Brain microvascular endothelial cell (primary cell): ENCODE measurements around the gene DDAH1.

Experiments used
- DNase-seq: peaks from one replicate; pipeline ENCODE4 v3.0.0-alpha.2; 2020
- H3K27ac ChIP-seq: fragments of 250-450 bp; sonication (Bioruptor Pico); 2 replicates; pipeline ENCODE4 v1.5.1; 2020; ENCODE audit warnings: mild to moderate bottlenecking, moderate library complexity
- H3K27me3 ChIP-seq: fragments of 250-450 bp; sonication (Bioruptor Pico); replicated peaks from 2 replicates; pipeline ENCODE4 v1.5.1; 2020; ENCODE audit warnings: mild to moderate bottlenecking
- H3K36me3 ChIP-seq: fragments of 250-450 bp; sonication (Bioruptor Pico); replicated peaks from 2 replicates; pipeline ENCODE4 v1.5.1; 2020; ENCODE audit warnings: mild to moderate bottlenecking
- H3K4me3 ChIP-seq: 2 replicates; pipeline ENCODE4 v1.5.1; 2011; ENCODE audit warnings: low read depth, mild to moderate bottlenecking, control low read depth, low read length, moderate library complexity
- in situ Hi-C: cut with HindIII; loops from 2 replicates; pipeline ENCODE4 v1.10.0; 2017; ENCODE audit warnings: low sequenced_read_pairs, low pct_ligation_motif_present
- TF ChIP-seq, protein P1 (sequence below): IDR thresholded peaks from 2 replicates; pipeline ENCODE4 v1.5.1; 2011; ENCODE audit warnings: low read depth, mild to moderate bottlenecking, moderate library complexity, low read length, control low read depth, inconsistent platforms; ENCODE audit errors: missing control alignments

The DDAH1 gene

DNA sequence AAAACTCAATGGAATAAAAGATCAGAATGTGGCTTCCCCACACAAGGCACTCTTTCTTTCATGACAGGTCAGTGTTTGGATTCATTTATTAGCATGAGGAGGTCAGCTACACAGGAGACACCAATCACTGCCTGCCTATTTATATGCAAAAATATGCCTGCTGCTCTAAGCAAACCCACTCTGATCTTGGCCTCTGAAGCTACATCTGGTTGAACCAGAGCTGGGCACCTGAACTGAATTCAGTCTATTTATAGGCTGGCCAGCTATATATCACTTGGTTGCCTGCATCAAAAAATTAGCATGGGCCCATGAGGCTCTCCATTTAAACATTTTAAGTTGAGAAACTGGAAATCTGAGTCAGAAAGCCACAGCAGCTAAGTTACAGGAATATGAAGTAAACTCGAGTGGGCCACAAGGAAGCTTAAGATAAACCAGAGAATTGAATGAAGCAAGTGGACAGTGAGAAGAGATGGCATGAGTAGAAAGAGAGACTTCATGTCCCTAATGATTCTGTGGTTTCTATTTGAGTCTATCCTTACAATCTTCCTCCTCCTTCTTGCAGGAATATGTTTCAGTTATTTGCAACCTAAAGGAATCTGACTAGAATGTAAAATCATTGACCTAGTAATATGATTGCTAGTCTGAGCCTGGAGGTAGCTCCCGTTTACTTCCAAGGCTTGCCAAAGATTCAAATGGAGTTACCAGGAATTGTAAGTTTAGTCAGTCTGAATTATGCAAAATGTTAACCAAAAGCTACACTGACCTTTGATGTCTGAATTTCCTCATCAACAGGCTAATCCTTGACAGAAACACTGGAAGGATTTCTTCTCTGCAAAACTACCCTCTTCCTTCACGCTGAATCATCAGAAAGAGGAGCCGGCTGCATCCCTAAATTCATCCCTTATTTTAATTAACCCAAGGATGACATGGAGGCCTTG, 17.7 kb downstream of the DDAH1 start:
- peaks cover 4% of the 10 kb centered on the region for H3K36me3 ChIP-seq
- TF ChIP-seq, protein P1, sequence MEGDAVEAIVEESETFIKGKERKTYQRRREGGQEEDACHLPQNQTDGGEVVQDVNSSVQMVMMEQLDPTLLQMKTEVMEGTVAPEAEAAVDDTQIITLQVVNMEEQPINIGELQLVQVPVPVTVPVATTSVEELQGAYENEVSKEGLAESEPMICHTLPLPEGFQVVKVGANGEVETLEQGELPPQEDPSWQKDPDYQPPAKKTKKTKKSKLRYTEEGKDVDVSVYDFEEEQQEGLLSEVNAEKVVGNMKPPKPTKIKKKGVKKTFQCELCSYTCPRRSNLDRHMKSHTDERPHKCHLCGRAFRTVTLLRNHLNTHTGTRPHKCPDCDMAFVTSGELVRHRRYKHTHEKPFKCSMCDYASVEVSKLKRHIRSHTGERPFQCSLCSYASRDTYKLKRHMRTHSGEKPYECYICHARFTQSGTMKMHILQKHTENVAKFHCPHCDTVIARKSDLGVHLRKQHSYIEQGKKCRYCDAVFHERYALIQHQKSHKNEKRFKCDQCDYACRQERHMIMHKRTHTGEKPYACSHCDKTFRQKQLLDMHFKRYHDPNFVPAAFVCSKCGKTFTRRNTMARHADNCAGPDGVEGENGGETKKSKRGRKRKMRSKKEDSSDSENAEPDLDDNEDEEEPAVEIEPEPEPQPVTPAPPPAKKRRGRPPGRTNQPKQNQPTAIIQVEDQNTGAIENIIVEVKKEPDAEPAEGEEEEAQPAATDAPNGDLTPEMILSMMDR, result no peak
- no peaks in the 10 kb centered on the region for H3K27me3 ChIP-seq
- in situ Hi-C loops, result no loop called here
- H3K4me3 ChIP-seq, result no peak overlapping the region
- no peak for DNase-seq
- no peak overlapping the region for H3K27ac ChIP-seq

DNA sequence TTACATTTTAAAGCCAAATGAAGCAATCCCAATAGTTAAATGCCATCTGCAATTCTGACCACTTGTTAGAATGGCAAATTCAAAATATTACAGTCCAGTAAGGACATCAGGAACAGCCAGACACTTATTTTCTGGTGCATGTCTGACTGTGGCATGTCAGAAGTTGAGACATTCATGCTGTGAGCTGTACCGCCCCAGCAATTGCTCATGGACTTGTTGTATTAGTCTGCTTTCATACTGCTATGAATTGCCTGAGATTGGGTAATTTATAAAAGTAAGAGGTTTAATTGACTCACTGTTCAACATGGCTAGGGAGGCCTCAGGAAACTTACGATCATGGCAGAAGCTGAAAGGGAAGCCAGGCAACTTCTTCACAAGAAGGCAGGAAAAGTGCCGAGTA, 19.1 kb downstream of the DDAH1 start:
- Histone ChIP-seq H3K4me3 (no peak overlapping the region), H3K36me3 (peaks cover 4% of the 10 kb centered on the region), H3K27me3 (no peaks in the 10 kb centered on the region), H3K27ac (no peak overlapping the region)
- DNase-seq, result peak; percentile 52
- in situ Hi-C loops, result no loop called here
- TF ChIP-seq, protein P1, result no peak

DNA sequence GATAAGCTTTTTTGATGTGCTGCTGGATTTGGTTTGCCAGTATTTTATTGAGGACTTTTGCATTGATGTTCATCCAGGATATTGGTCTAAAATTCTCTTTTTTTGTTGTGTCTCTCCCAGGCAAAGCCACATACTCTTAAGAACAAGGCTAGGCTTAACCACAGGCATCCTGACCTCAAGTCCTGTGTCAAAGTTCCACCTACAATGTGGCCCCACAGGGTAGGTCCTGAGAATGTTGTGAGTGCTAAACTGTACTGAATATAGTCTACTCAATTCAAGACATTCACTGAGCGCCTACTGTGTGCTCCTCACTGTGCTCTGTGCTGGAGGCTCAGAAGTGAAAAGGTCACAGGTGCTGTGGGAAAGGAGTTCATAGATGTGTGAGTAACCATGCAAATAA, 20.6 kb downstream of the DDAH1 start:
- H3K27ac ChIP-seq, result no peak overlapping the region
- DNase-seq, result peak; percentile 27

DNA sequence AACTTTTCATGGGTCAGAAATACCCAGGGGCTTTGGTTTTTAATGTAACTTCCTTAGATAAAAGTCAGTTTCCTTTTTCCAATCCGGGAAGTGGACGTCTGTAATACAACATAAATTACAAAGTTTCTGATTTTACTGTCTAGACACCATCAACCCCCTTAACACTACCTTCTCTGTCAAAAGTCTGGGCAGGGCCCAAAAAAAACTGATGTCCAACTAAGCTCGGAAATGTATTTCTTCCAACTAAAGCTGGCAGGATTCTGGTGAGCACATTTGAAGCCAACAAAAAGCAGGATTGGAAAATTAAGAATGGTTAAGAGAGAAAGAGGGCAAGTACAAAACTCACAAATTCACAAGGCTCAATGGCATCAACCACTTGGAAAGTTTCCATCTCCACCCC, 24.3 kb downstream of the DDAH1 start:
- H3K4me3 ChIP-seq, result no peak overlapping the region
- TF ChIP-seq, protein P1, result no peak
- in situ Hi-C loops, result no loop called here
- DNase-seq, result no peak
- H3K27me3 ChIP-seq, result no peaks in the 10 kb centered on the region
- H3K27ac ChIP-seq, result no peak overlapping the region
- H3K36me3 ChIP-seq, result no peaks in the 10 kb centered on the region

More for the DNA sequence above, 20.6 kb downstream of the DDAH1 start:
- Histone ChIP-seq H3K4me3 (no peak overlapping the region), H3K27me3 (no peaks in the 10 kb centered on the region), H3K36me3 (peaks cover under 1% of the 10 kb centered on the region)
- TF ChIP-seq, protein P1, result no peak
- in situ Hi-C loops, result no loop called here

DNA sequence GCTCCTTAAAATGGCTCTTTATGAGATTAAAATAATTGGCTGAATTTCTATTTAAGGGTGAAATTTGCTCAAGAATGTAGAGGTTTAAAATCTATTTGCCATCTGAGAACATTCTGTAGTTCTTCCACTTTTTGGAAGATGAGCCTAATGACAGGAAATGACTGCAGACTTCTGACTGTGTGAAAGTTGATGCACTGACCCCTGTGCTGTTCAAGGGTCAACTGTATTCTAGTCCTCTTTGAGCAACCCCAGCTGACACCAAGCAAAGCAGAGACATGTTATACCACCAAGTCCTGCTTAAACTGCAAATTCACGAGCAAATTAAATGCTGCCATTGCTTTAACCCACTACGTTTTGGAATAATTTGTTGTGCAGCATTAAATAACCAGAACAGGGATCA, 26.6 kb downstream of the DDAH1 start:
- Histone ChIP-seq H3K27ac (no peak overlapping the region), H3K4me3 (no peak overlapping the region), H3K36me3 (no peaks in the 10 kb centered on the region), H3K27me3 (no peaks in the 10 kb centered on the region)
- DNase-seq, result no peak
- TF ChIP-seq, protein P1, result no peak
- in situ Hi-C loops, result no loop called here
